PC-3 (cell line): Measurements from ENCODE around the gene ANLN. TPM values are rescaled to one million over a fixed set of nuclear protein-coding genes. Genes with fewer than 3 reads are reported as not detected.

Source experiments
- ATAC-seq: fragments of 200-7000 bp; cut with Tn5 transposase; 2 replicates; pipeline ENCODE4 v1.9.1; 2020; ENCODE audit warnings: mild to moderate bottlenecking, moderate library complexity
- BruUV-seq: library from RNA; stranded (reverse); fragments of 400-500 nt; replicated peaks from 2 replicates; lab custom pipeline; 2021; lab: Mats Ljungman, UMichigan
- CTCF ChIA-PET: fragments of 300-600 bp; sonication (Branson Sonifier 250); formaldehyde crosslinking; loops from one replicate; lab custom pipeline; 2022; ENCODE audit warnings: antibody characterized with exemption; lab: Charles Lee
- POLR2A ChIA-PET: fragments of 300-600 bp; sonication (Branson Sonifier 250); formaldehyde crosslinking; loops from one replicate; lab custom pipeline; 2022; ENCODE audit warnings: antibody characterized with exemption; ENCODE audit not compliant: unreplicated experiment; lab: Charles Lee
- DNase-seq: peaks from one replicate; pipeline ENCODE4 v3.0.0-alpha.2; 2015
- H2AFZ ChIP-seq: fragments of 300-600 bp; sonication (generic); 2 replicates; pipeline ENCODE4 v1.6.0; 2016; ENCODE audit warnings: antibody characterized with exemption, low read length
- H3F3A ChIP-seq: fragments of 300-600 bp; sonication (generic); one replicate; pipeline ENCODE4 v1.6.0; 2017; ENCODE audit warnings: antibody characterized with exemption, low read length, control low read depth, mild to moderate bottlenecking; ENCODE audit not compliant: unreplicated experiment
- H3K27ac ChIP-seq: fragments of 300-600 bp; sonication (generic); 2 replicates; pipeline ENCODE4 v1.5.1; 2016; ENCODE audit warnings: mild to moderate bottlenecking, low read length
- H3K27me3 ChIP-seq: fragments of 300-600 bp; sonication (generic); 2 replicates; pipeline ENCODE4 v1.6.1; 2016; ENCODE audit warnings: low read length, mixed read lengths
- H3K36me3 ChIP-seq: fragments of 300-600 bp; sonication (generic); 2 replicates; pipeline ENCODE4 v1.6.1; 2016; ENCODE audit warnings: low read depth, mixed run types, low read length, mixed read lengths
- H3K4me1 ChIP-seq: fragments of 300-600 bp; sonication (generic); 2 replicates; pipeline ENCODE4 v1.5.1; 2016; ENCODE audit warnings: low read length; ENCODE audit not compliant: insufficient read depth
- H3K4me2 ChIP-seq: fragments of 300-600 bp; sonication (generic); 2 replicates; pipeline ENCODE4 v1.6.0; 2016; ENCODE audit warnings: low read length
- H3K4me3 ChIP-seq: fragments of 300-600 bp; sonication (generic); 2 replicates; pipeline ENCODE4 v1.5.1; 2016; ENCODE audit warnings: mild to moderate bottlenecking, low read length, mixed read lengths
- H3K79me2 ChIP-seq: fragments of 300-600 bp; sonication (generic); 2 replicates; pipeline ENCODE4 v1.6.1; 2017; ENCODE audit warnings: low read length, mixed read lengths
- H3K9ac ChIP-seq: fragments of 300-600 bp; sonication (generic); 2 replicates; pipeline ENCODE4 v1.6.0; 2016; ENCODE audit warnings: mild to moderate bottlenecking, low read length
- H3K9me2 ChIP-seq: fragments of 300-600 bp; sonication (generic); replicated peaks from 2 replicates; pipeline ENCODE4 v1.6.1; 2016; ENCODE audit warnings: mixed run types, low read length, mixed read lengths
- H3K9me3 ChIP-seq: fragments of 300-600 bp; sonication (generic); 2 replicates; pipeline ENCODE4 v1.6.1; 2016; ENCODE audit warnings: low read length, mixed read lengths
- H4K20me1 ChIP-seq: fragments of 300-600 bp; sonication (generic); 2 replicates; pipeline ENCODE4 v1.6.1; 2016; ENCODE audit warnings: low read length, mixed read lengths
- EZH2 ChIP-seq: fragments of 300-600 bp; sonication (generic); IDR thresholded peaks from one replicate; pipeline ENCODE4 v1.6.1; 2017; ENCODE audit warnings: antibody characterized with exemption, mild to moderate bottlenecking, low read length; ENCODE audit not compliant: unreplicated experiment
- EZH2phosphoT487 ChIP-seq: fragments of 300-600 bp; sonication (generic); IDR thresholded peaks from 2 replicates; pipeline ENCODE4 v1.6.1; 2018; ENCODE audit warnings: mild to moderate bottlenecking, antibody characterized with exemption, low read length, borderline replicate concordance
- intact Hi-C: fragments of 100-400 bp; cut with micrococcal nuclease; formaldehyde crosslinking; loops from 2 replicates; pipeline ENCODE4 v1.9.0; 2023
- total RNA-seq: library from RNA; depleted of rRNA; stranded (reverse); fragments of >200 nt; gene quantifications from 2 replicates; pipeline ENCODE4 v1.2.3, GENCODE V29; 2014
- TF ChIP-seq, protein P1 (sequence below): fragments of 300-600 bp; sonication (generic); conservative IDR thresholded peaks from 2 replicates; pipeline ENCODE4 v1.5.1; 2017; ENCODE audit warnings: antibody characterized with exemption, low read depth, mild to moderate bottlenecking, low read length

Gene ANLN
- total RNA-seq, 1 experiment from 2014 or later = 110 TPM

DNA sequence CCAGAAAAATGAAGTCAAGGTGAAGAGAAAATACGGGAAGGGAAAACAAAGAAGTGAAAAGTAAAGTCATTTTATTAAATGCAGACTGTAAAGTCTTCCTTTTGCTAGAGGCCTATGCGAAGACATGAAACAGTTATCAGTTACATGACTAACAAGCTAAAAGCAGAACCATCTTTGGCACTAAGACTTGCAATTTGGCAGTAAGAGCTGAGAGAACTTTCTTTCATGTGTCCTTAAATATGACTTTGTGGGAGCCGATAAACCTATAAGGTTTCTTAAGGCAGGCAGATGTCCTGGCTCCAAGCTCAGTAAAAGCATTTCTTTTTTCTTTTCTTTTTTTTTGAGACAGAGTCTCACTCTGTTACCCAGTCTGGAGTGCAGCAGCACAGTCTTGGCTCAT lies 10.4 kb downstream of the ANLN start:
- TF ChIP-seq, protein P1, sequence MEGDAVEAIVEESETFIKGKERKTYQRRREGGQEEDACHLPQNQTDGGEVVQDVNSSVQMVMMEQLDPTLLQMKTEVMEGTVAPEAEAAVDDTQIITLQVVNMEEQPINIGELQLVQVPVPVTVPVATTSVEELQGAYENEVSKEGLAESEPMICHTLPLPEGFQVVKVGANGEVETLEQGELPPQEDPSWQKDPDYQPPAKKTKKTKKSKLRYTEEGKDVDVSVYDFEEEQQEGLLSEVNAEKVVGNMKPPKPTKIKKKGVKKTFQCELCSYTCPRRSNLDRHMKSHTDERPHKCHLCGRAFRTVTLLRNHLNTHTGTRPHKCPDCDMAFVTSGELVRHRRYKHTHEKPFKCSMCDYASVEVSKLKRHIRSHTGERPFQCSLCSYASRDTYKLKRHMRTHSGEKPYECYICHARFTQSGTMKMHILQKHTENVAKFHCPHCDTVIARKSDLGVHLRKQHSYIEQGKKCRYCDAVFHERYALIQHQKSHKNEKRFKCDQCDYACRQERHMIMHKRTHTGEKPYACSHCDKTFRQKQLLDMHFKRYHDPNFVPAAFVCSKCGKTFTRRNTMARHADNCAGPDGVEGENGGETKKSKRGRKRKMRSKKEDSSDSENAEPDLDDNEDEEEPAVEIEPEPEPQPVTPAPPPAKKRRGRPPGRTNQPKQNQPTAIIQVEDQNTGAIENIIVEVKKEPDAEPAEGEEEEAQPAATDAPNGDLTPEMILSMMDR = no peak
- TF ChIP-seq EZH2phosphoT487 (no peak), EZH2 (no peak)
- no peak for DNase-seq
- CTCF ChIA-PET = no interaction called here
- Histone ChIP-seq H3F3A (no peaks in the 10 kb centered on the region), H4K20me1 (peaks cover 13% of the 10 kb centered on the region), H3K4me2 (no peak overlapping the region), H2AFZ (no peak overlapping the region), H3K9me2 (no peaks in the 10 kb centered on the region), H3K27me3 (no peaks in the 10 kb centered on the region), H3K4me3 (no peak overlapping the region), H3K36me3 (peaks cover 81% of the 10 kb centered on the region), H3K27ac (no peak overlapping the region), H3K79me2 (peaks cover 87% of the 10 kb centered on the region), H3K9ac (no peak overlapping the region), H3K4me1 (0 out of 2 replicates have a peak, but pooled peaks cover 5% of the 10 kb centered on the region), H3K9me3 (no peaks in the 10 kb centered on the region)
- no peak for ATAC-seq
- intact Hi-C loops = no loop called here
- POLR2A ChIA-PET = interaction anchor here (0.5 kb wide), 1 partner anchor 702 kb away, joined by 3 read pairs; no protein-coding TSS in a partner anchor
- BruUV-seq = no TSS peak

DNA sequence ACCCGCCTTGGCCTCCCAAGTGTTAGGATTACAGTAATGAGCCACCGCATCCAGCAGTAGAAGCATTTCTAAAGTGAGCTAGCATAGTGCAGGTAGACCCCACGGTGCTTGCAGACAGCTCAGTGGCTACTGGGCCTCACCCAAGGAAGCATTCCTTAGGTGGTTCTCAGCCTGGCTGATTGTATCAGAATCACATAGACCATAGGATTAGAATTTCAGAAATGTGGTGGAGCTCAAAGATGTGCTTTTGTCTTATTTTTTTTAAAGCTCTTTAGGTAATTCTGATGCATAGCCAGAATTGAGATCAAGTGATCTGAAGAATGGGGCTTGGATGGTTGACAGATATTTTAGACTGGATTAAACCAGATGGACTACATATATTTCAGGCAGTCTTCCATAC lies 10.9 kb downstream of the ANLN start:
- Histone ChIP-seq H3K36me3 (peaks cover 81% of the 10 kb centered on the region), H3K4me1 (0 out of 2 replicates have a peak, but pooled peaks cover 5% of the 10 kb centered on the region), H3K27ac (no peak overlapping the region), H2AFZ (no peak overlapping the region), H3K9ac (no peak overlapping the region), H4K20me1 (peaks cover 12% of the 10 kb centered on the region), H3F3A (no peaks in the 10 kb centered on the region), H3K9me3 (no peaks in the 10 kb centered on the region), H3K9me2 (no peaks in the 10 kb centered on the region), H3K4me2 (no peak overlapping the region), H3K79me2 (peaks cover 87% of the 10 kb centered on the region), H3K4me3 (no peak overlapping the region), H3K27me3 (no peaks in the 10 kb centered on the region)
- intact Hi-C loops = no loop called here
- DNase-seq (no peak), ATAC-seq (no peak)
- CTCF ChIA-PET = no interaction called here
- no peak for TF ChIP-seq EZH2phosphoT487
- TF ChIP-seq, protein P1 = no peak
- no peak for TF ChIP-seq EZH2
- BruUV-seq = no TSS peak
- POLR2A ChIA-PET = interaction anchor here (0.5 kb wide), 1 partner anchor 702 kb away, joined by 3 read pairs; no protein-coding TSS in a partner anchor

DNA sequence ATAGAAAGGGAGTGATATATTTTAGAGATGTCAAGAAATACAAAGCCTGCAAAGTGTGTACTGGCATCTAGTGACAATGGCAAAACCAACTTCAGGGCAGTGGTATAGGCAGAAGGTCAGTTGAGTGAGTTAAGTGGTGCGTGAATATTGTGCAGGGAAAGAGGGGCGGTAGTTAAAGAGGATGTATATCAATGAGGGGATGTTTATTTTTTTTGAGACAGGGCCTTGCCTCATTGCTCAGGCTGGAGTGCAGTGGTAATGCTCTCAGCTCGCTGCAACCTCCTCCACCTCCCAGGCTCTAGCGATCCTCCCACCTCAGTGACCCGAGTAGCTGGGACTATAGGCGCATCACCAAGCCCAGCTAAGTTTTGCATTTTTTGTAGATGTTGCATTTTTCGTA lies 13.8 kb downstream of the ANLN start:
- H4K20me1 ChIP-seq = peaks cover 11% of the 10 kb centered on the region; the same call in 1 of the 2 replicates
- TF ChIP-seq, protein P1 = no peak
- TF ChIP-seq EZH2 = no peak
- no peak for TF ChIP-seq EZH2phosphoT487
- no peaks in the 10 kb centered on the region for H3K9me3 ChIP-seq
- intact Hi-C loops = no loop called here
- no peaks in the 10 kb centered on the region for H3K27me3 ChIP-seq
- BruUV-seq = no TSS peak
- H3K27ac ChIP-seq = no peak overlapping the region
- no peak overlapping the region for H3K4me3 ChIP-seq
- DNase-seq (no peak), ATAC-seq (no peak)
- no peak overlapping the region for H3K9ac ChIP-seq
- peaks cover 76% of the 10 kb centered on the region for H3K36me3 ChIP-seq
- CTCF ChIA-PET = no interaction called here
- peaks cover 11% of the 10 kb centered on the region; the same call in 1 of the 2 replicates for H3K4me1 ChIP-seq
- POLR2A ChIA-PET = no interaction called here
- H3K79me2 ChIP-seq = peaks cover 82% of the 10 kb centered on the region
- H3K4me2 ChIP-seq = no peak overlapping the region
- H3K9me2 ChIP-seq = no peaks in the 10 kb centered on the region
- H2AFZ ChIP-seq = no peak overlapping the region
- H3F3A ChIP-seq = no peaks in the 10 kb centered on the region
